Hepatocyte (in vitro differentiated cells): ENCODE data around the gene ITPR1. TPM values are rescaled to one million over a fixed set of nuclear protein-coding genes. Genes with fewer than 3 reads are reported as not detected.

Experiments
- DNase-seq: peaks from one replicate; pipeline ENCODE4 v3.0.0-alpha.2; 2016; ENCODE audit warnings: low spot score
- H2AFZ ChIP-seq: fragments of 200-600 bp; sonication (generic); 2 replicates; pipeline ENCODE4 v1.6.0; 2016; ENCODE audit warnings: antibody characterized with exemption, mild to moderate bottlenecking
- H3K27ac ChIP-seq: fragments of 200-600 bp; sonication (generic); 2 replicates; pipeline ENCODE4 v1.5.1; 2016; ENCODE audit warnings: mild to moderate bottlenecking
- H3K27me3 ChIP-seq: fragments of 200-600 bp; sonication (generic); 2 replicates; pipeline ENCODE4 v1.6.1; 2016
- H3K36me3 ChIP-seq: fragments of 200-600 bp; sonication (generic); replicated peaks from 2 replicates; pipeline ENCODE4 v1.5.1; 2016; ENCODE audit warnings: low read depth; ENCODE audit not compliant: insufficient read depth
- H3K4me1 ChIP-seq: fragments of 200-600 bp; sonication (generic); 2 replicates; pipeline ENCODE4 v1.5.1; 2016; ENCODE audit warnings: mild to moderate bottlenecking, moderate library complexity; ENCODE audit not compliant: insufficient read depth
- H3K4me2 ChIP-seq: fragments of 200-600 bp; sonication (generic); 2 replicates; pipeline ENCODE4 v1.6.0; 2016
- H3K4me3 ChIP-seq: fragments of 200-600 bp; sonication (generic); 2 replicates; pipeline ENCODE4 v1.5.1; 2016; ENCODE audit warnings: mild to moderate bottlenecking
- H3K79me2 ChIP-seq: fragments of 200-600 bp; sonication (generic); 2 replicates; pipeline ENCODE4 v1.6.0; 2017; ENCODE audit warnings: mild to moderate bottlenecking
- H3K9me2 ChIP-seq: fragments of 200-600 bp; sonication (generic); replicated peaks from 2 replicates; pipeline ENCODE4 v1.6.0; 2017; ENCODE audit warnings: mild to moderate bottlenecking; ENCODE audit not compliant: insufficient read depth
- H3K9me3 ChIP-seq: fragments of 200-600 bp; sonication (generic); 2 replicates; pipeline ENCODE4 v1.5.1; 2016; ENCODE audit warnings: low read depth, mild to moderate bottlenecking
- H4K20me1 ChIP-seq: fragments of 200-600 bp; sonication (generic); 2 replicates; pipeline ENCODE4 v1.6.0; 2016; ENCODE audit warnings: mild to moderate bottlenecking; ENCODE audit not compliant: insufficient read depth, poor library complexity, severe bottlenecking
- CTCF ChIP-seq: fragments of 200-600 bp; sonication (generic); IDR thresholded peaks from 2 replicates; pipeline ENCODE4 v1.5.1; 2016; ENCODE audit warnings: antibody characterized with exemption, mild to moderate bottlenecking; ENCODE audit not compliant: poor library complexity
- EZH2 ChIP-seq: fragments of 200-600 bp; sonication (generic); IDR thresholded peaks from 2 replicates; pipeline ENCODE4 v1.6.1; 2016; ENCODE audit warnings: antibody characterized with exemption, mild to moderate bottlenecking, borderline replicate concordance
- EZH2phosphoT487 ChIP-seq: fragments of 200-600 bp; sonication (generic); IDR thresholded peaks from one replicate; pipeline ENCODE4 v1.6.1; 2018; ENCODE audit warnings: antibody characterized with exemption, mild to moderate bottlenecking, low read depth, moderate library complexity; ENCODE audit not compliant: unreplicated experiment, severe bottlenecking
- WGBS: methylation state at CpG from one replicate; pipeline ENCODE4 v1.1.6; 2016; ENCODE audit warnings: low lambda C conversion rate; ENCODE audit errors: missing lambda C conversion rate; 5-methylcytosine and 5-hydroxymethylcytosine counted together
- polyA plus RNA-seq: library from polyadenylated mRNA; unstranded; fragments of >200 nt; fragmentation: Nextera tagmentation; extraction: Ambion mirVana; gene quantifications from 2 replicates; pipeline ENCODE4 v1.2.1, GENCODE V29; 2016
- total RNA-seq: library from RNA; depleted of rRNA; stranded (reverse); fragments of >200 nt; gene quantifications from 2 replicates; pipeline ENCODE4 v1.2.3, GENCODE V29; 2014

Gene ITPR1
- total and polyA plus RNA-seq, 2 experiments from 2014 or later = 46.8 to 90.8 TPM

- Histone ChIP-seq H4K20me1 (peaks cover 6% of the 10 kb centered on the region), H3K27ac (no peak overlapping the region), H3K79me2 (peaks cover 11% of the 10 kb centered on the region), H3K9me2 (no peaks in the 10 kb centered on the region), H3K36me3 (no peaks in the 10 kb centered on the region), H3K4me1 (peaks cover 13% of the 10 kb centered on the region), H3K27me3 (no peaks in the 10 kb centered on the region), H3K9me3 (no peaks in the 10 kb centered on the region), H2AFZ (no peak overlapping the region), H3K4me3 (no peak overlapping the region), H3K4me2 (peak overlapping the region; percentile 34)
- WGBS = 53% methylated on average over 4 of the region's 4 CpGs
- DNase-seq = no peak
- TF ChIP-seq CTCF = no peak
Measured at GRCh38 chr3:4606911-4607310, 113.8 kb downstream of the ITPR1 start.

- H4K20me1 ChIP-seq = peaks cover under 1% of the 10 kb centered on the region
- no peaks in the 10 kb centered on the region for H3K4me1 ChIP-seq
- DNase-seq = no peak
- no peaks in the 10 kb centered on the region for H3K27me3 ChIP-seq
- no peak overlapping the region for H2AFZ ChIP-seq
- no peaks in the 10 kb centered on the region for H3K36me3 ChIP-seq
- H3K79me2 ChIP-seq = no peaks in the 10 kb centered on the region
- H3K9me2 ChIP-seq = no peaks in the 10 kb centered on the region
- TF ChIP-seq CTCF = no peak
- TF ChIP-seq EZH2phosphoT487 = no peak
- TF ChIP-seq EZH2 = no peak
- no peak overlapping the region for H3K27ac ChIP-seq
- no peaks in the 10 kb centered on the region for H3K9me3 ChIP-seq
- 94% methylated on average over 3 of the region's 3 CpGs for WGBS
- H3K4me2 ChIP-seq = no peak overlapping the region
- no peak overlapping the region for H3K4me3 ChIP-seq
Measured at GRCh38 chr3:4613366-4613765, 120.2 kb downstream of the ITPR1 start.

GRCh38 chr3:4614070-4614469 lies 120.9 kb downstream of the ITPR1 start:
- H3K4me2 ChIP-seq = no peak overlapping the region
- H3K36me3 ChIP-seq = no peaks in the 10 kb centered on the region
- no peaks in the 10 kb centered on the region for H3K4me1 ChIP-seq
- no peaks in the 10 kb centered on the region for H3K9me3 ChIP-seq
- no peak overlapping the region for H2AFZ ChIP-seq
- no peaks in the 10 kb centered on the region for H3K9me2 ChIP-seq
- no peak for TF ChIP-seq EZH2phosphoT487
- no peak for TF ChIP-seq EZH2
- no peak for TF ChIP-seq CTCF
- DNase-seq = no peak
- H3K27me3 ChIP-seq = no peaks in the 10 kb centered on the region
- H3K27ac ChIP-seq = no peak overlapping the region
- 83% methylated on average over 5 of the region's 5 CpGs for WGBS
- no peaks in the 10 kb centered on the region for H3K79me2 ChIP-seq
- H3K4me3 ChIP-seq = no peak overlapping the region
- no peaks in the 10 kb centered on the region for H4K20me1 ChIP-seq

GRCh38 chr3:4614927-4615326 lies 121.8 kb downstream of the ITPR1 start:
- Histone ChIP-seq H3K4me2 (no peak overlapping the region), H3K4me1 (no peaks in the 10 kb centered on the region), H3K36me3 (no peaks in the 10 kb centered on the region), H3K4me3 (no peak overlapping the region), H3K27me3 (no peaks in the 10 kb centered on the region), H3K27ac (no peak overlapping the region), H3K9me3 (no peaks in the 10 kb centered on the region), H3K9me2 (no peaks in the 10 kb centered on the region), H4K20me1 (no peaks in the 10 kb centered on the region), H2AFZ (no peak overlapping the region), H3K79me2 (no peaks in the 10 kb centered on the region)
- no peak for DNase-seq
- no peak for TF ChIP-seq EZH2phosphoT487
- 83% methylated on average over 3 of the region's 3 CpGs for WGBS
